ENCODE data around the gene DHFR.

DNA sequence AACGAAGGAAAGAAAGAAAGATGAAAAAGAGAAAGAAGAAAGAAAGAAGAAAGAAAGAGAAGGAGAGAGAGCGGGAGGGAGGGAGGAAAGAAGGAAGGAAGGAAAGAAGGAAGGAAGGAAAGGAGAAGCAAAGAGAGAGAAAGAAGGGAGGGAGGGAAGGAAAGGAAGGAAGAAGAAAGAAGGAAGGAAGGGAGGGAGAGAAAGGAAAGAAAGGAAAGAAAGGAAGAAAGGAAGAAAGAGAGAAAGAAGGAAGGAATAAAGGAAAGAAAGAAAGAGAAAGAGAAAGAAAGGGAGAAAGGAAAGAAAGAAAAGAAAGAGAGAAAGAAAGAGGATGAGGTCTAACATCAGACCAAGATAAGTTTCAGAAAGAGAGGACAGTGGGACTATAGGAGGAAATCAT lies 75.7 kb downstream of the DHFR start:
- TF ChIP-seq, protein P1, sequence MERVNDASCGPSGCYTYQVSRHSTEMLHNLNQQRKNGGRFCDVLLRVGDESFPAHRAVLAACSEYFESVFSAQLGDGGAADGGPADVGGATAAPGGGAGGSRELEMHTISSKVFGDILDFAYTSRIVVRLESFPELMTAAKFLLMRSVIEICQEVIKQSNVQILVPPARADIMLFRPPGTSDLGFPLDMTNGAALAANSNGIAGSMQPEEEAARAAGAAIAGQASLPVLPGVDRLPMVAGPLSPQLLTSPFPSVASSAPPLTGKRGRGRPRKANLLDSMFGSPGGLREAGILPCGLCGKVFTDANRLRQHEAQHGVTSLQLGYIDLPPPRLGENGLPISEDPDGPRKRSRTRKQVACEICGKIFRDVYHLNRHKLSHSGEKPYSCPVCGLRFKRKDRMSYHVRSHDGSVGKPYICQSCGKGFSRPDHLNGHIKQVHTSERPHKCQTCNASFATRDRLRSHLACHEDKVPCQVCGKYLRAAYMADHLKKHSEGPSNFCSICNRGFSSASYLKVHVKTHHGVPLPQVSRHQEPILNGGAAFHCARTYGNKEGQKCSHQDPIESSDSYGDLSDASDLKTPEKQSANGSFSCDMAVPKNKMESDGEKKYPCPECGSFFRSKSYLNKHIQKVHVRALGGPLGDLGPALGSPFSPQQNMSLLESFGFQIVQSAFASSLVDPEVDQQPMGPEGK (CRISPR knock-in tag; IDR thresholded peaks at IDR 0.05; ENCODE audit: borderline replicate concordance), result no peak
- TF ChIP-seq, protein P2, sequence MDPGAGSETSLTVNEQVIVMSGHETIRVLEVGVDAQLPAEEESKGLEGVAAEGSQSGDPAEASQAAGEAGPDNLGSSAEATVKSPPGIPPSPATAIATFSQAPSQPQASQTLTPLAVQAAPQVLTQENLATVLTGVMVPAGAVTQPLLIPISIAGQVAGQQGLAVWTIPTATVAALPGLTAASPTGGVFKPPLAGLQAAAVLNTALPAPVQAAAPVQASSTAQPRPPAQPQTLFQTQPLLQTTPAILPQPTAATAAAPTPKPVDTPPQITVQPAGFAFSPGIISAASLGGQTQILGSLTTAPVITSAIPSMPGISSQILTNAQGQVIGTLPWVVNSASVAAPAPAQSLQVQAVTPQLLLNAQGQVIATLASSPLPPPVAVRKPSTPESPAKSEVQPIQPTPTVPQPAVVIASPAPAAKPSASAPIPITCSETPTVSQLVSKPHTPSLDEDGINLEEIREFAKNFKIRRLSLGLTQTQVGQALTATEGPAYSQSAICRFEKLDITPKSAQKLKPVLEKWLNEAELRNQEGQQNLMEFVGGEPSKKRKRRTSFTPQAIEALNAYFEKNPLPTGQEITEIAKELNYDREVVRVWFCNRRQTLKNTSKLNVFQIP (CRISPR knock-in tag; IDR thresholded peaks at IDR 0.05; ENCODE audit: borderline replicate concordance, low read depth), result no peak
- TF ChIP-seq ZNF70 (CRISPR knock-in tag; IDR thresholded peaks at IDR 0.05) (no peak), ESRRG (CRISPR knock-in tag; IDR thresholded peaks at IDR 0.05) (no peak), RARB (CRISPR knock-in tag; IDR thresholded peaks at IDR 0.05) (no peak), ARNTL (CRISPR knock-in tag; IDR thresholded peaks at IDR 0.05; ENCODE audit: borderline replicate concordance, low read depth) (no peak), ZC3H10 (CRISPR knock-in tag; IDR thresholded peaks at IDR 0.05) (no peak), TOX (CRISPR knock-in tag; IDR thresholded peaks at IDR 0.05; ENCODE audit: borderline replicate concordance) (no peak)
